ENCODE data around the gene NET1.

Gene NET1

DNA sequence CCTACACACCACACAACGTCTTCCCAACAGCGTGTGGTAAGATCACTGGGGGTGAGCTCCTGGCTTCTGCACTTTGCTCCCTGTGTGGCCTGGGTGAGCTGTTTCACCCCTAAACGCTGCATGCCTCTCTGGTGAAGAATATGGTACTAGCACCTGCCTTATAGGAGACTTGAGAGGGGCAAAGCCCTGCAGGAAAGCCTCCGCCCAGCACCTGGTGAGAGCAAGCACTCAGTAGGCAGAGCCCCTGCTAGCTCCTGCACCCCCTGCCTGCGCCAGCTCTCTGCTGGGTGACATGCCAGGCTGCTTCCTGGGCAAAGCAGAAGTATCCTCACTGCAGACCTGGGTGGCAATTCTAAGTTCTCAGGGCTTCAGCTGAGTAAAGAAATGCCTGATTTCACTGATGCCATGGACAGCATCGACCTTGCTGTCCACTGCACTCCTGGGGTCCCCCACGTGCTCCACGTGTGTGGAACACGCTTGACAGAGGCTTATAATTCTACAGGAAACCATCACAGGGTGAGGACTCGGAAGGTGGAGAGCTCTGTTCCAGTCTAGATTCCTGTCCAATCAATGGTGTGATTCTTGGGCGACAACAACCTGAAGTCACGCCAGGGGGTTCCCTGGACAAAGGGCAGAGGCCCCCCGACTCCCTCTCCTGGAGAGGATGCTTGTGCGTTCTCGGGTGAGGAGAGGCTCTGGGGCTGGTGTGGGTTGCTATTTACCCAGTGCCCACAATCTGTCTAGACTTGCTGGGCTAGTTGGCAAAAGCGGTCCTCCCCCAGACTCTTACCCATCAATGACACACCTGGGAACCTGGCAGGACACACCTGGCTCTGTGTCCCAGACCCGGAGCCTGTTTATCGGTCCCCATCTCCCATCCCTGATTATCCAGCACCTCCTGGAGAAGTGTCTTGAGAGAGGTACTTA lies 92.1 kb downstream of the NET1 start:
- TF ChIP-seq GATA1 (IDR thresholded peaks at IDR 0.05; ENCODE audit: low read depth, low read length): no peak
- no peak for TF ChIP-seq POLR2A (IDR thresholded peaks at IDR 0.05; ENCODE audit: low read length)
- DNase-seq: no peak

DNA sequence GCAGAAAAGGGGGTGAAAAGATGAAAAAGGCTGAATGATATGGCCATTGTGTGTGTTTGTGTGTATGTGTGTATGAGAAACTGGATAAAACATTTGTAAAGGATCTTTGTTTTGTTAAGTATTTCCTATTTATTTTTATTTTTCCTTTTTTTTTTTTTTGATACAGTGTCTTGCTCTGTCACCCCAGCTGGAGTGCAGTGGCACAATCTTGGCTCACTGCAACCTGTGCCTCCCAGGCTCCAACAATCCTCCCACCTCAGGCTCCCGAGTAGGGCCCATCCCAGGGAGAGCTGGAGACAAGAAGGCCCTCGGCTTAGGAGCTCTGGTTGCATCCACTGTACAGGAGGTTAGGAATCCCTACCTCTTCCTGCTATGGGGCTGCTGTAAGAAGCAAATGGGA lies 93.9 kb downstream of the NET1 start:
- TF ChIP-seq GATA1 (IDR thresholded peaks at IDR 0.05; ENCODE audit: low read depth, low read length) (no peak), POLR2A (IDR thresholded peaks at IDR 0.05; ENCODE audit: low read length) (no peak)
- DNase-seq: no peak

GRCh38 chr10:5506751-5507648 lies 94.6 kb downstream of the NET1 start:
- no peak for DNase-seq
- no peak for TF ChIP-seq POLR2A (IDR thresholded peaks at IDR 0.05; ENCODE audit: low read length)
- no peak for TF ChIP-seq GATA1 (IDR thresholded peaks at IDR 0.05; ENCODE audit: low read depth, low read length)

- TF ChIP-seq GATA1 (IDR thresholded peaks at IDR 0.05; ENCODE audit: low read depth, low read length): no peak
- TF ChIP-seq POLR2A (IDR thresholded peaks at IDR 0.05; ENCODE audit: low read length): no peak
- no peak for DNase-seq
These were observed 95.3 kb downstream of the NET1 start for GRCh38 chr10:5507649-5508131.

GRCh38 chr10:5508161-5508604 lies 95.8 kb downstream of the NET1 start:
- no peak for TF ChIP-seq POLR2A (IDR thresholded peaks at IDR 0.05; ENCODE audit: low read length)
- TF ChIP-seq GATA1 (IDR thresholded peaks at IDR 0.05; ENCODE audit: low read depth, low read length): no peak
- no peak for DNase-seq
